ENCODE data around the gene ZXDC.

Gene ZXDC

DNA sequence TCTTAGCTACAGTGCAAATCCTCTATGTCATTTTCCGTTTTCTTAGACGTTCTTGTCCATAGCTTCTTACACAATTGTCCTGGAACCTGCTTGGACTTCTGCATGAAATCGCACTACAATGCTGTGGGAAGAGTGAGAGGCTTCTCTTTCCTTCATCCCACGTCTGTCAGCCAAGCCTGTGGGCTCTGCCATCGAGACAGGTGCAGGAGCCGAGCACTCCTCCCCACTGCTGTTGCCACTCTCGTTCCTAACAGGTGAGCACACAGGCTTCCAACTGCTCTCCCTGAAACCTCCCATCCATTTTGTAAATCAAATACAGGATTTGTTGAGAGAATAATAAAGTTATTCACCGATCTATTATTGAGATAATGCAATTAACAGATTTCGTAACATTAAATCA, 23.5 kb downstream of the ZXDC start:
- no peak for DNase-seq (ENCODE audit: low read depth)

DNA sequence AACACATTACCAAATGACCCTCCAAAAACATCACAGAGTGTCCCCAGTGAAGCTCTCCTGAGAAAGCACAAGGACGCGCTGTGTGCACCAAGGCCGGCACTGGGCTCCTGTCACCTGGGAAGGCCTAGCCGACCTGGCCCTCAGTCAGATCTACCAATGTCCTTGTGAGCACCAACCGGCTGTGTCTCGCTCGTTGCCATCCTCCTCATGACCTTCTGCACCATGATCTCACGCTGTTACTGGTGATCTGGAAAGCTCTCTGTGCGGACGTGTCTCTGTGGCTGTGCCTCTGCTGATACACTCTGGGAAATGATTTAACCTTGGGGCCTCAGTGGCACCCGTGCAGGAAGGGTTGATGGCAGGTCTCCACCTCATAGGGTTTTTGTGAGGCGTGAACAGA, 24.2 kb downstream of the ZXDC start:
- no peak for DNase-seq (ENCODE audit: low read depth)

DNA sequence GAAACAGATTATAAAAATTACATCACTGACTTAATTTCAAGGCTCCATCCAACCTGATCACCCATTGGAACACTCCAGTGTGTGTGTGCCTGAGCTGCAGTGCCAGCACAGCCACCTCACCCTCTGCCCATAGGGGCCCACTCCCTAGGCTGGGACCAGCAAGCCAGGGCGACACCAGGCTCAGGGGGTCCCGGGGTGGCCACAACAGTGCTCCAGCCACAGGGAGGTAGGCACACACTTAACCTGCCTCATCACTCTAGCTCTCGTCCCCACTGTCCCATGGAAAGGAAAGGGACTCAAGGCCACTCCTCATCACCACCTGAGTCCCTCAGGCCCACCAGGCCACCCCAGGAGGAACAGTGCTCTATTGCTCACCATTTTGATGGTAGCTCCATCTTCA, 24.9 kb downstream of the ZXDC start:
- DNase-seq (ENCODE audit: low read depth), result no peak

DNA sequence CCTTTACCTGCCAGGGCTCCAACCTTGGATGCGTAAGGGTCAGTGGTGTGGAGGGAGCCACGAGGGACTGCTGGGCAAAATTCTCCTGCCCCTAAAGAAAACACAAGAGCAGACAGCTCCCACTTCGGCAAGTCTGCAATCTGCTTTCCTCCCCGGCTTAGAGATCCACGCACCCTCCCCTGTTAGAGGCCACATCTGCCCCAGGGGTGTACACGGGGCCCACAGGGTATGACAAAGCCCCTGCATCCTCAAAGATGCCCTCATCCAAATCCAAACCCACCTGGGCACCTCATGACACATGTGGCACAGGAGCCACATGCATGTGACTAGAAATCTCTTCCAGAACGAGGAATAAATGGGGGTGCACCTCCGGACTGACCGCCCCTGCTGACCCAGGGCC, 25.5 kb downstream of the ZXDC start:
- DNase-seq (ENCODE audit: low read depth), result no peak

DNA sequence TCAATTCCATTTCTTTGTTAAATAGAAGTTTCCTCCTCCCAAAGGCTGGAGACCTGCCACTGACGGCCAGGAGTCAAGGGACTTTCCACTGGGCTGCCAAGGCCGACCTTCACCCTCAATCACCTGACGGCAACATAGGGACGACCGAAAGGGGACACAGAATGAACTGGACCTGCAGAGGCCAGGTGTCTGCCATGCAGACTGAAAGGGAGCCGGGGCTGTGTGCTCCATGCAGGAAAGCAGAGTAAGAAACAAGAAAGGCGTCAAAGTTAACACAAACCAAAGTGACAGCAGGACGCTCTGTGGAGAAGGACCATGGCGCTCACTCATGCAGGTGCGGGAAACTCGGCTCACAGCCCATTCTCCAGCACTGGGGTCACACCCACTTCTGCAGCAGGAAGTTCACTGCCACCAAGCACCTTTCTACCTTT, 26.1 kb downstream of the ZXDC start:
- DNase-seq (ENCODE audit: low read depth), result no peak

DNA sequence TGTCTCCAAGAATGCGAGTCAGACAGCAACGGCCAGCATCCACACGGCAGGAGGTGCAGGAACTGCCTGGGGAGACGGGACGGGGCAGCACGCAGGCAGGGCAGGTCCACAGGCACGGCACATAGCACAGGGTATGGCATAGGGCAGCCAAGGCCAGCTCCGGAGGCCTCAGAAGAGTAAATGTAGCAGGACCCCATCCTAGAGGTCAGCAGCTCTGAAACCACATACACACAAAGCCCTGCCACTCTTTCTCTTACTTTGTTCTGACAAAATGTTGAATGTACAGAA, 26.9 kb downstream of the ZXDC start:
- DNase-seq (ENCODE audit: low read depth), result no peak

DNA sequence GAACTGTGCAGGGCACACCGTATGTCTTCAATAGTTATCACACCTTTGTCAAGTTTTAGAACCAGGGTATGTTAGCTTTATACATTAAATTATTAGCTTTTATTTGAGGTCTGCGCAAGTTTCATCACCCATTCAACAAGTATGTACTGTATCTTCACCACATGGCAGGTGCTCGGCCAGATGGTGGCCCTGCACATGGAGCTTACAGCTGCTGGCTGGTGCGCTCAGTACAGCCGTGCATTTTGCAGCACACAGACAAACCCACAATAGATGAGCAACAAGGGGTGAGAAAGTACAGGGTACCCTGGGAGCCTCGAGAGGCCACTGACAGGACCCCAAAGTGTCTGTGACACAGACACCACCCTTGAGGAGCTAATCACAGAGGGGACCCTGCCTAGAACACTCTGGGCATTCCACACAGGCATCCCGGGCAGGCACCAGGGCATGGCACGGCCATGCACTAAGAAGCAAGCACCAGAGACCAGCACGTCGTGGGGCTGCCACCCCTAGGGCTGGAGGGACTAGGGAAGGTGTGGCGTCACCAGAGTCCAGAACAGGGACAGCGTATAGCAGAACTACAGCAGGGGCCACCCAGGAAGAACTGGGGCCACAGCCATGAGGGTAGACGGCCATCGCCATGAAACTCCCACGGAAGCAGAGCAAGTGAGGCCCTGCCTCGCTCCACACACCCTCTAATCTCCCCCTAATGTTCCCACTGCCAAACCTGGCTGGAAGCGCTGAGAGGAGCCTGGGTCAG, 27.4 kb downstream of the ZXDC start:
- no peak for DNase-seq (ENCODE audit: low read depth)

DNA sequence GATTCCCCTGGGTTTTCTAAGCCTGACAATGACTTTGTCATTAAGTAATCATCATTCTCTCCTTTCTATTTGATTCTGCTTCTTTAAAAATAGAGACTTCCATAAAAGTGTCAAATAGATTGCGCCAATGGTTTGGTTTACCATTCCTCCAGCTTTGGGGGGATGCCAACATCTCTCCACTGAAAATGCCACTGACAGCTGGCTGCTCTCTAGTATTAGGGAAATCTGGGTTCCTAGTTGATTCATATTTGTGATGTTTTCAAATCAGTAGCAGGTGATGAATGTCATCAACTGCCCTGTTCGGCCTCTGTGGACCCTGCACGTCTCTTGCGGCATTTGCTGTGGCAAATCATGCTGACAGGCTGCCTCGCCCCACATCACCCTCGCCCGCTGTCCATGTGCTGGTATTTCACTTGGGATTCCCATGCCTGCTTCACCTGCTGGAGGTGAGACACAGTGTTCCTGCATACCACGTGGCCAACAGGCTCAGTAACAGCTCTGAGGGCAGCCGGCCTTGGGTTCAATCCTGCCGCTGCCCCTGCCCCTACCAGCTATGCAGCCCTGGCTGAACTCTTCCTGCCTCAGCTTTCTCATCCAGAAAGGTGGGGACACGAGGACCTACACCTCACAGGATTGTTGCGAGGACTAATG, 28.1 kb downstream of the ZXDC start:
- DNase-seq (ENCODE audit: low read depth), result no peak

DNA sequence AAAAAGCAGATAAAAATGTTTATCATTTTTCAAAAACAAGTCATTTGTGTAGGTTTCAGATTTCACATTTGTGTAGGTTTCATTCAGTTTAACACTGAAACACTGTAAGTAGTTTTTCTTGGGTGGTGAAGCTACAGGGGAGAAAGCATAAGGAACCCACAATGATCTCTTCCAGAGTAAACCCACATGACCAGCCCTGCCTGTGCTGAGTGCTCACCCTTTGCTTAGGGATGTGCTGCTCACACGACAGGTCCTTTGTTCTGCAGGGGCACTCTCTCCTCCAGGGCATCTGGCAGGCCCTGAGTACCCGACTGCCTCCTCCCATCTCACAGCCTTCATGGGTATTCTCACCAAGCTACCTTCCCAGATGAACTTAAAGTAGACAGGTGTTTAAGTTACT, 28.9 kb downstream of the ZXDC start:
- DNase-seq (ENCODE audit: low read depth), result no peak

DNA sequence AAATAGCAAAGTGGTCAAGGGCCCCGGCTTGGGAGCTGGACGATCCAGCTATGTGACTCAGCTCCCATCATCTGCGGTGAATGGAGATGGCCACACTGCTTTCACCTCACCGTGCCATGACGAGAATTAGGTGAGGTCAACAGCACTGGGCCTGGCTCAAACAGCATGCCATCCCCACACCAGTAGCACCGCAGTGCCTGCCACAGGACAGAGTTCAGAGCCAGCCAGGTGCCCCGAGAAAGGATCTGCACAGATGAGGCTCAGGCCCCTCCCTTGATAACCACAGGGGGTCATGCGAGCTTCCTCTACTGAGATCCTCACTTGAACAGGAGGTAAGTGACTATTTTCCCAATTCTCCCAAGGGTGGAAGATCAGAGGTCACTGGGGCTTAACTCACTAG, 29.4 kb downstream of the ZXDC start:
- no peak for DNase-seq (ENCODE audit: low read depth)

DNA sequence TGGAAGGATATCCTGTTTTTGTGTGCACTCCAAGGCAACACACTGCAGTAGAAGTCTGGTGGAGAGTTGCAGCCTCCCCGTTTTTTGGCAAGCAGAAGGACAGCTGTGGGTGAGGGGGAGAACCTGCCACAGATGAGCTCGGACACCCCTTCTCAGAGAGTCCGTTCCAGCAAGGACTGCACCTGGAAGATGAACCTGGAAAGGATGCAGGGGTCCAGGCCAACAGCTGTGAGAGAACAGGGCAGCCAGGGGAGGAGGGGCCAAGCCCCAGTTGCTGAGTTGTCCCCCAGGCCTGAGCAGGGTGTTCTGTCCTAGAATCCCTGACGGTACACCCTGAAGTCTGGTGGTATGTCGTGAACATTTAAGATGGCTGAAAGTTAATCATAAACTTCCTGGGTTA, 30.2 kb downstream of the ZXDC start:
- DNase-seq (ENCODE audit: low read depth), result no peak

DNA sequence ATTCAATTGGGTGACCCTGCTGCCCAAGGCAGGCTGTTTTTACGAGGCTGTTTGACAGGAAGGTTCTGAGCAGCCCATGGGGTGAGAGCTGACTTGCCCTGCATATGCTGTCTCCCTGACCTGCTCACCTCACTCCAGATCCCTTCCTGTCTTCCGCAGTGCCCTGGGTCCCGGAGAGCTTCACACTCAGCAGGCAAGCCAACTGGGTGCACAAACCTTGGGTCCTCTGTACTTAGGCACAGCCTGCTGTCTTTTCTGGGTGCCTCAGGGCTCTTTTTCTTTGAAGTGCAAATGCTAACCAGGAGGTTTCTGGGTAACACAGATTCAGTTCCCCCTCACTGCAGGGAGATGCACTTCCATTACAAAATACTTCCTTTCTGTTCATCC, 32.8 kb downstream of the ZXDC start:
- DNase-seq (ENCODE audit: low read depth), result no peak

DNA sequence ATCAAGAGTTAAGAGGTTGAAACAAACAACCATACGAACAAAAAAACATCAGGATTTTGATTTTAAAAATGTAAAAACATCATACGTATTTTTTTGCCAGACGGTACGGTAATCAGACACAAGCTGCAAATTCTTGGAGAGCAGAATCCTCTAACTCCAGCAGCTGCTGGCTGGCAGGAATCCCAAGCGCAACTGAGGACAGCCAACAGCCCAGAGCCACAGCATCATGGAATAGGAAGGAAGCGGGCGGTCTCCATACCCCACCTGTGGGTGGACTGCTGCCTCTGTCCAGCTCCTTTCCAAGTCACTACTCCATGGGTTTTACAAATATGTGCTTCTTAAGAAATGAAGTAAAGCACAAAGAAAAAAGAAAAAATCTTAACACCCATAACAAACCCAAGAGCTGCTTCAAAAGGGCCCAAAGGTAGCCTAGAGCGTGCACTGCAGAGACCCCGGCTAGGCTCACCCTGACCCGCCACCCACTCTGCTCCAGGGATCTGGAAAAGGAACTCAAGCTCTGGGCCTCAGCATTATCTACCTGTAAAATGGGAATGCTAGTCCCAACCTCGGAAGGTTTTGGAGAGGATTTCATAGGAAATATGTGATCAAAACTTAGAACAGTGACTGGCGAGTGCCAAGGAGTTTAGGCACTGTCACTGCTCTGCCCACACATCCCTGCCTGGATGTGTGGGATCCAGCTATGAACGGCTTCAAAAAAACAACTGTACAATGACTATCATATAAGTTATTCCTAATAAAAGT, 33.4 kb downstream of the ZXDC start:
- no peak for DNase-seq (ENCODE audit: low read depth)

DNA sequence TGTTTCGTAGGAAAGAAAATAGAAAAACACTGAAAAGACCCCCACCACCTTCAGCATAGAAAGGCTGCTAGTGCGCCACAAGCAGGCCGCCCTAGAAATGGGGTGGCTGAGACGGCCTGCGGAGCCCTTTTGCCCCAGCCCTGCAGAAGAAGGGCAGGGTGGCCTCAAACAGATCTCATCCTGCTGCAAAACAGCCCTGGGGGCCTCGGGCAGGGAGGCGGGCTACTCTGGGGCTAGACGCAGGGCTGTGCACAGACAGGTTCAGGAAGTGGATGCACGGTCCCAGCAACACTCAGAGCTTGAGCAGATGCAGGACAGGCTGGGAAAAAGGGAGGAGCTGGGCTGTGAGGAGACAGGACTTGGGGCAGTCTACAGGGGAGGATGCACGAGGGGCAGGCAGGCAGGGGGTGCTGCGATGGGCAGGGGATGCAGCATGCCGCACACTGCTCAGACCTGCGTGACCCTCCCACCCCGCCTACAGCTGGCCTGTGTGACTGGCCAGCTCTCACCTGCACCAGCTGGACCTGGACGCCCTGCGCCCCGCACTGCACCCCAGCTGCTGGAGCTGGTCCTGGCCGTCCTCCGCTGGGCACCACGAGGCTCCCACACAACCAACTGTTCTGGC, 34.3 kb downstream of the ZXDC start:
- no peak for DNase-seq (ENCODE audit: low read depth)

DNA sequence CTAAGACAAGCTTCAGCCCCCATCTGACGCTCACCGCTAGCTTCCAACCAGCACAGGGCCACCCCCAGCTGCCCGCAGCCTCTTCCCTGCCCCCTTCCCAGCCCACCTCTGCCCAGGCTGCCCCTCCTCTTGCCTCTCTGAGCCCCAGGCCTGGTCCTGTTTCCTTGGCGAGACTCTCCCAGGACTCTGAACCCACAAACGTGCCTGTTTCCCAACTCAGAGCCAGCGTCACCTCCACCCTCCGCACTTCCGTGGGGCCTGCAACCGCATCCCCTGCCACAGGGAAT, 35.0 kb downstream of the ZXDC start:
- no peak for DNase-seq (ENCODE audit: low read depth)

DNA sequence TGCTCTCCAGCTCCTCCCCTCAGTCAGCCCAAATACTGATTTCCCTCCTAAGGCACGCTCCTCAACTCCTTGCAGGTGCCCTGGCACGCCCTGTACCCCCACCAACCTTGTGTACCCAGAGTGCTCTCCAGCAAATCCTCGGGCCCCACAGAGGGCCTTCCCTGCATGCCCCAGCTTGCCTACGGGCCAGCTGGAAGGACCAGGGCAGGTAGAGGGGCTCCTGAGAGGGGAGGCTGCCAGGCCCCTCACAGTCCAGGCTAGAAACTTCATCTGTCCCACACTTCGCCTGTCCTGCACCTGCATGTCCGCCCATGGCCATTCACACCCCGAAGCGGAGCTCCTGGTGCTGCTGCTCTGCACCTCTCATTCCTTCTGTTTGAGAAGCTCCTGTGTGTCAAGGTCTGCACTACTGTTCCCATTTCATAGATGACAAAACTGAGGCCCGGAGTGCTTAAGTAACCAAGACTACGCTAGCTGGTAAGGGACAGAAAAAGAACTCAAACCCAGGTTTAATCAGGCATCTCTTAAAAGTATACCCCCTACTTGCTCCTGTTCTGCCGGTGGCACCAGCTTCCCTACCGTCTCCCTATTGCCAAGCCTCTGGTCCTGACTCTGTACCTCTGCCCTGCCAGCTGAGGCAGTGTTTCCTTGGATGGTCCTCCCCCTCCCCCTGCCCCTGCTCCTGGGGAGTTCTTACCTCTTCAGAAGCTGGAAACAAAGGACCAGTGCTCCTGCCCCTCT, 35.6 kb downstream of the ZXDC start:
- DNase-seq (ENCODE audit: low read depth), result no peak

DNA sequence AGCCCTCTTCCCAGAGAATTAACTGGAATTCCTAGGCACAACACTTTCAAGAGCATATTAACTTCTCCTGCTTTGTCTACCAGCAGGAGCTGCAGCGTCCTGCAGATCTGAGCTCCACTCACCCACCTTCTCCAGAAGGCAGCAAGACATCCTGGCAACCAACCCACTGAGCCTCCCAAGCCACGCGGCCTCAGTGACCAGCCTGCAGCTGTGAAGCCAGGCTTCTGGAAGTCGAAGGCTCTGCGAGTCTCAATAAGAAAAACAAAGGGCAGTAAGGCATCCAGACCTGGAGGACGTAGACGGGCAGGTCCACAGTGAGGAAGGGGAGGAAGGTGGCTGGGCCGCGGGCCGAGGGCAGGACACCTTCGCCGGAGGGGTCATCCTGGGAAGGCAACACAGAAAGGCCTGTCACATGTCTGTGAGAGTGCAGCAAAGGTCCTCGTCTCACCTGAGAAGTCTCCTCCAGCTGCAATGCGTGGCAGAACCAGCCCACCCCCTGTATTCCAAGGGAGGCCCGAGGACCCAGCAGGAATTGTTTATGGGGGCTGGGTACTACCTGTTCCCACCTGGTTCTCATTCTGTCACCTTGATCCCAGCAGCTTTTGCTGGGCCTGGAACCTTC, 36.2 kb downstream of the ZXDC start:
- DNase-seq (ENCODE audit: low read depth), result no peak

DNA sequence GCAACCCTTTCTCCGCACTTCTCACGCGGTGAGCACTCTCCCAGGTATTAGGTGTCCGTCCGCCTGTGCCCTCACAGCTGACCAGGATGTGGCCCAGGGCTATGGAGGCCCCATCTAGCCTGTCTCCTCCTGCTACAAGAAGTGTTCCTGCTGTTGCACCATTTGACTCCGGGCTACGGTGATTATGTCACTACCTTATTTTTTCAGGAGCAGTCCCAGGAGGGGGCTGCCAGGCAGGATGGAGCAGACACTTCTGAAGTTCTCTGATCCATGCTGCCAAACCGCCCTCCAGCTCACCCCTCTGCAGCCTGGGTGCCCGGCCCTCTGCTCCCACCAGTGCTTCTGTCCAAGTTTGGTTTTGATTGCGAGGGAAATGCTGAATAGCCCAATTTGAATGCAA, 36.9 kb downstream of the ZXDC start:
- no peak for DNase-seq (ENCODE audit: low read depth)

DNA sequence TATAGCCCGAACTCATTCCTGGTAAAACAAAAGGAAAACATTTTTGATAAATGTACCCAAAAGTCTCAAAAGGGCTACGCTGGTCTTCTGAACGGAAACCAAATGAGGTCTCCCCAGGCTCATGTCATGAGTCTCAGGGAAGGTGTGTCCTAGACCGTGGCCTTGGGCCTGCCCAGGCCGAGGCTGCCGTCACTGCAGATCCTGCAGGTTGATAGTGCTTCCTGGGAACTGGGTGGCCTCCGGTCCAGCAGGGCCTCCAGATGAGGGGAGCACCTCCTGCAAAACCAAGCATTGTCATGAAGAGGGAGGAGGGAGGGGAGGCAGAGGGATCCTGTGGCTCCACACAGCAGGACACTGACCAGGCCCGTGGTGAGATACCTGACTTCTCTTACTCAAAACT, 37.5 kb downstream of the ZXDC start:
- no peak for DNase-seq (ENCODE audit: low read depth)

DNA sequence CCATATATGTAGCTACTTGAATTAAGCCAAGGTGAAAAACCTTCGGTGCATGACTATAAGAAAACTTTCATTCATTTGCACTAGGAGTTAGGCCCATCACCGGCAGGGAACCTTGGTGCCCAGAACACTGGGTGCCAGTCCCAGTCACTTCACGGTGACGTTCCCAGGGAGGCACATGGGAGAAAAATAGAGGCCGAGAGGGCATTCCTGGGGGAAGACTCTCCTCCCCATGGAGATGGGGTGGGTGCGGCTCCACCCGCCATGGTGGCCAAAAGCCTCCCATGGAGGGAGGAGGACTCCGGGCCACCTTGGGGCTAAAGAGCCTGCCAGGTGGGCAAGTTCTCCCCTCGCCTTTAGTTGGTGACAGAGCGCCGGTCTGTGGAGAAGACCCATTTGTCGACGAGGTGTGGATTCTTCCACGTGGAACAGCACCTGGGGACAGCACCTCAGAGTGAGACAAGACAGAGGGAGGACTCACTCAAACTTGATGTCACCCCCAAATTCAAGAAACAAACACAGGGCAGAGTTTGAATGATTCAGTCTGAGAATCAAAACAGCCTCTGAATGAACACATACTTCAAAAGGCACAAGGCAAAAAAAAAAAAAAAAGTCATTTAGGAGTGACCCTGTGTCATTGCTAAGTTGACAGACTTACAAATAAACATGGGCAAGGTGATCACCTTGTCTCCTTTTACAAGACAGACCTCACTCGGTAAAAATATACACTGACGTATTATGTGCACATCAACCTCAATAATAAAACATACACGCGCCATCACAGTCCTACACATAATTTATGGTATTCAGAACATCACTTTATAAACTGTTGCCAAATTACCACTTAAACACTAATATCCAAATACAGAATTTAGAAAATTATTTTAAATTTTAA, 38.6 kb downstream of the ZXDC start:
- no peak for DNase-seq (ENCODE audit: low read depth)

Measured in GM04503 (cell line).